DMS 273 treated with DMSO at 0.1 percent for 48 hours (cell line): ENCODE measurements around the gene TBXA2R.
"Not testable (repeated sequence)": the region's sequence is repeated elsewhere in the genome, so short reads cannot be mapped to it uniquely, and the experiment has no call there.

ENCODE experiments used
- DNase-seq: peaks from one replicate; lab custom pipeline; 2025; lab: John Stamatoyannopoulos, UW

Gene TBXA2R

GRCh38 chr19:3577723-3578344, 28.8 kb downstream of the TBXA2R start:
- DNase-seq = no peak

GRCh38 chr19:3576696-3577443, 29.8 kb downstream of the TBXA2R start:
- no peak for DNase-seq

- no peak for DNase-seq
Observed at GRCh38 chr19:3575949-3576673, 30.6 kb downstream of the TBXA2R start.

GRCh38 chr19:3575260-3575741, 31.4 kb downstream of the TBXA2R start:
- DNase-seq = no peak

GRCh38 chr19:3573858-3574637, 32.6 kb downstream of the TBXA2R start:
- DNase-seq = peak; percentile 55

GRCh38 chr19:3573162-3573857, 33.4 kb downstream of the TBXA2R start:
- DNase-seq = no peak

- DNase-seq = no peak
Observed at GRCh38 chr19:3572855-3573161, 33.9 kb downstream of the TBXA2R start, which contains the start of gene HMG20B. Gene HMG20B, plus strand, starts transcription at chr19:3572944. Its CDS starts 366 bp downstream, at chr19:3573310.

- peak; percentile 98 for DNase-seq
Observed at GRCh38 chr19:3572132-3572854, 34.4 kb downstream of the TBXA2R start.

- no peak for DNase-seq
Observed at GRCh38 chr19:3570606-3571011, 36.1 kb downstream of the TBXA2R start.

GRCh38 chr19:3570042-3570441, 36.6 kb downstream of the TBXA2R start:
- not testable (repeated sequence) for DNase-seq

GRCh38 chr19:3565139-3565538, 41.5 kb downstream of the TBXA2R start:
- no peak for DNase-seq

- DNase-seq = no peak
Observed at GRCh38 chr19:3563709-3564524, 42.8 kb downstream of the TBXA2R start.

- DNase-seq = peak; percentile 69
Observed at GRCh38 chr19:3557461-3558248, 49.0 kb downstream of the TBXA2R start, which contains the start of gene MFSD12. Gene MFSD12, minus strand, starts transcription at chr19:3557586. Its CDS starts 183 bp downstream, at chr19:3557403.

GRCh38 chr19:3556978-3557460, 49.7 kb downstream of the TBXA2R start:
- no peak for DNase-seq

GRCh38 chr19:3556423-3556977, 50.2 kb downstream of the TBXA2R start:
- no peak for DNase-seq

GRCh38 chr19:3555653-3556422, 50.8 kb downstream of the TBXA2R start:
- no peak for DNase-seq

GRCh38 chr19:3554254-3555083, 52.2 kb downstream of the TBXA2R start:
- no peak for DNase-seq
